Measurements from ENCODE around the gene LYPD3.
A peak's percentile ranks its signal among the peaks of the same experiment; 100 is the strongest.

The LYPD3 gene

DNA sequence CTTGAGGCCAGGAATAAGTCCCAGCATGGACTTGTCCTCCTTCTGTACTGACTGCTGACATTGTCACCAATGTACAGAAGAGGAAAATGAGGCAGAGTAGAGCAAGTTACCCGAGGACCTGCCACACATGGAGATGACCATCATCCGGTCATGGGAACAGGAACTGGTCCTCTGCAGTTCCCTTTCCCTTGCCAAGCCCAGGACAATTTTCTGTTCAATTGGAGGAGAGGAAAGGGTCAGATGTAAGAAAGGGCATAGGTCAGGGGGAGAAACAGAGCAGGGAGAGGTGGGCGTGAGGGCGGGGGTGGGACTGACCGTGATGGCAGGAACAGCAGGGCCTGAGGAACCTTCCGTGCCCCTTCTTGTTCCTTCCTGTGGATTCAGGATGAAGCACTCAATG is 20.5 kb upstream of the LYPD3 start:
- DNase-seq (ENCODE audit: low spot score) = no peak

DNA sequence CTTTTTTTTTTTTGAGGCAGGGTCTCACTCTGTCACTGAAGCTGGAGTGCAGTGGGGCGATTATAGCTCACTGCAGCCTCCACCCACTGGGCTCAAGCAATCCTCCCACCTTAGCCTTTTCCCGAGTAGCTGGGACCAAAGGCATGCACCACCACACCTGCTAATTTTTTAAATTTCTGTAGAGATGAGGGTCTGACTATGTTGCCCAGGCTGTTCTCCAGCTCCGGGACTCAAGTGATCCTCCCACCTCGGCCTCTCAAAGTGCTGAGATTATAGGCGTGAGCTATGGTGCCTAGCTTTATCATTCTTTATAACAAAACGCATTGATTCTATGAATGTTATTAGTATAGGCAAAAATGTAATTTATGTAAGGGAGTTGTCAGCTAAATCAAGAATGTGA is 17.9 kb upstream of the LYPD3 start:
- DNase-seq (ENCODE audit: low spot score) = no peak

DNA sequence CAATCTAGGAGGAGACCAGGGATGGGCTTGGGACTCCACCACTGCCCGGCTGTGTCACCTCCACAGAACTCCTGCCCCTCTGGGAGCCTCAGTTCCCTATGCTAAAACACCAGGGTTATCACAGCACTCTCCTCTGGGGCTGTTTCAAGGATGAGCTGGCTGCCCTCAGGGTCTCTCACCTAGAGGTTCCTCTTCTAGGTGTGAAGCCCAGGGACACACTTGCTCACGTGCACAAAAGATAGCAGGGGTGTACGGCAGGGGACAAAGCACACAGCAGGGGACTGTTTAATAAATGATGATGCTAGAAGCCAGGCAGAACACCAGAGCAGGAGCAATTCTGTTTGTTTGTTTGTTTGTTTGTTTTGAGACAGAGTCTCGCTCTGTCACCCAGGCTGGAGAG is 16.8 kb upstream of the LYPD3 start:
- DNase-seq (ENCODE audit: low spot score) = no peak

DNA sequence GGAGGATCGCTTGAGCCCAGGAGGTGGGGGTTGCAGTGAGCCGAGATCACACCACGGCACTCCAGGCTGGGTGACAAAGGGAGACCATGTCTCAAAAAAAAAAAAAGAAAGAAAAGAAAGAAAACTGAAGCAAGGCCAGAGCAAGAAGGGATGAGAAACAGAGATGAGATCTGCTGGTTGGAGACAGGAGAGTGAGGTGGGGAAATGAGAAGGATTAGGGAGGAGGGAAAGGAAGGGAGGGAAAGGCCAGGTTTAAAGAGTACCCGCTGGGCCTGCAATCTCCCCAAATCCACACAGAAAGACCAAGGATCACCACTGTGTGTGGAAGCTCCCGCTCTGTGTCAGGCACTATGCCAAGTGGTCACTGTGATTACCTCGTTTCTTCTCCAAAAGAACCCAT is 16.3 kb upstream of the LYPD3 start:
- DNase-seq (ENCODE audit: low spot score) = no peak

- DNase-seq (ENCODE audit: low spot score) = no peak
Measured at GRCh38 chr19:43480574-43480973, 15.2 kb upstream of the LYPD3 start.

- no peak for DNase-seq (ENCODE audit: low spot score)
Measured at GRCh38 chr19:43479961-43480561, 14.7 kb upstream of the LYPD3 start.

DNA sequence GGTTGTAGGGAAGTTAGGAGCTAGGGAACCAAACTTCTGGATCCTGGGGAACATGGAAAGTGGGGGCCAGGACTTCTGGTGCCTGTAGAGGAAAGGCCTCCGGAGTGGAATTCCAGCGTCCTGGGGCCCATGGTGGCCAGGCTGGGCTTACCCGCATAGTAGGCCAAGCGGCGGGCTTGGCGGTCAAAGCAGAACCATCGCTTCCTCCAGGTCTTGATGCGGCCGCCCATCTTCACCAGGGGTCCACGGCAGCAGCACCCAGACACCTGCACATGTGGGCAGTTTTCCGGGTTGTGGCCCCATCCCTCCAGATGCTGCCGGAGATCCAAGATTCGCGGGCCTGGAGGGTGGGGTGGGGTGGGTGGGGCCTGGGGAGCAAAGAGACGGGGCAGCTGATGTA is 13.8 kb upstream of the LYPD3 start:
- no peak for DNase-seq (ENCODE audit: low spot score)

- DNase-seq (ENCODE audit: low spot score) = no peak
Measured at GRCh38 chr19:43478323-43478722, 12.9 kb upstream of the LYPD3 start.

DNA sequence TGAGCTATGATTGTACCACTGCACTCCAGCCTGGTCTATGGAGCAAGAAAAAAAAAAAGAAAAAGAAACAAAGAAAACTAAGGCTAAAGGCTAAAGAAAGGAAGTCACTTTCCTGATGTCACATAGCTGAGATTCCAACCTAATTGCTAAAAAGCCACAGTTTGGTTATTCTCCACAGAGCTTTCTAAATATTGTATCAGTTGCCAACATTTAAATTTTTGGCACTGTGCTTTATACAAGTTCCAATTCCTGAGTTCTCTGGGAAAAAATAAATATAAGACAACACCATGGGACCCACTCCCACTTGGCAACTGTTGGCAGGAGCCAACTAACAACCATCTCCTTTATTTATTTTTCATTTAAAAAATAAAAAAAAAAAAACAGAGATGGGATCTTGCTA is 11.2 kb upstream of the LYPD3 start:
- DNase-seq (ENCODE audit: low spot score) = no peak

DNA sequence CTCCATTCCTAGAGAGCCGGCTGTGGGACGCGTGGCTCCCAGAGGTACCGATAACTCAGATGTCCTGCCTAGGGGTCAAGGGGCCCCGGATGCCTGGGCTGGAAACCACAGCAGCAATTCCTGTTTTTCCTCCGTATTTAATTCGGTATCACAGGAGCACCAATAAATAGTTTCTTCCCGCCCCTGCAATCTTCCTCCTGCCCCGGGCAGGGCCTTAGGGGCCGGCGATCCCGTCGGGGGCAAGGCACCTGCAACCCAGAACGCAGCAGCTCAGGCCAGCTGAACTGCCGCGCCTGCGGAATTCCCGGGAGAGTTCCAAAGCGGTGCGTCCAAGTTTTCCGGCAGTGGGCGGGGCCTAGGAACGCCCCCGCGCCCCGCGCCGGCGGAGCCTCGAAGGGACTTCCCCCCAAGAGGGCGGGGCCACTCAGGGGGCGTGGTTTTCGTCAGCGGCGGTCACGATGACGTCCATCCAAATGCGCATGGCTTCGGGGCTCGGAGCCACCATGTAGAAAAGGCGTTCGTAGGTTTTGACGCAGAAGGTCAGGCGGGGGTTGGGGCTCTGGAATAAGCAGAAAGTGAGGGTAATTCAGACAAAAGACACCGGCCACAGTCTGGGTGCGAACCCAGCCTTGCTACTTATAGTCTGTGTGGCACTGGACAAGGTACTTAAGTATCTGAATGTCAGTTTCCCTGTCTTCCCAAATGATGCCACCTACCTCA is 9.7 kb upstream of the LYPD3 start:
- peak; percentile 88 for DNase-seq (ENCODE audit: low spot score)

DNA sequence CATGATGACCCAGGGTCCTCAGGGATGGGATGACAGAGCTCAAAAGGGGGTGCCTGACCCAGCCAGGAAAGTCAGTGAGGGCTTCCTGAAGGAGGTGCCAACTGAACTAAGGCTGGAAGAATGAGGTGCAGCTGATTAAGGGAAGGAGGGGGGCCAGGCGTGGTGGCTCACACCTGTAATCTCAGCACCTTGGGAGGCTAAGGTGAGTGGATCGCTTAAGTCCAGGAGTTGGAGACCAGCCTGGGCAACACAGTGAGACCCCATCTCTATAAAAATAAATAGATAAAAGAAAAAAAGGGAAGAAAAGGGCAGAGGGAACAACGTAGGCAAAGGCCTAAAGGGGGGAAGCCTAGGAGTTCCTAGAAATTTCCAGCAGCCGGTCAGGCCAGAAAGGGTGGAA is 9.1 kb upstream of the LYPD3 start:
- DNase-seq (ENCODE audit: low spot score) = no peak

DNA sequence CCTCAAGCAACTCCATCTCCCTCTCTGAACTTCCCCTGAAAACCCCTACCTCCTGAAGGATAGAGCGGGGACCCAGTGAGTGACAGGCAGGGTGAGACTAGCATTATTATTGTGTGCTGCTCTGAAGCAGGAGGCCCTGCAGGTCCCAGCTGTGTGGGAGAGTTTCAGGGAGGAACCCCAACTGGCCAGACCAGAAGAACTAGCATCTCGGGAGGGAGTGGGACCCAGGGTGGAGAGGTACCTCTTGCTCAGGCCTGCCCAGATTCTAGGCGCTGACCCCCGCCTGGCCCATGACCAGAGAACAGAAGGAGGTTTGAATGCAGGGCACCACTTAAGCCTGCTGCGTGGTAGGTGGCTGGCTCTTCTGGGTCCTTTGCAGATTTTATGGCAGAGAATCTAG is 5.7 kb upstream of the LYPD3 start:
- no peak for DNase-seq (ENCODE audit: low spot score)

DNA sequence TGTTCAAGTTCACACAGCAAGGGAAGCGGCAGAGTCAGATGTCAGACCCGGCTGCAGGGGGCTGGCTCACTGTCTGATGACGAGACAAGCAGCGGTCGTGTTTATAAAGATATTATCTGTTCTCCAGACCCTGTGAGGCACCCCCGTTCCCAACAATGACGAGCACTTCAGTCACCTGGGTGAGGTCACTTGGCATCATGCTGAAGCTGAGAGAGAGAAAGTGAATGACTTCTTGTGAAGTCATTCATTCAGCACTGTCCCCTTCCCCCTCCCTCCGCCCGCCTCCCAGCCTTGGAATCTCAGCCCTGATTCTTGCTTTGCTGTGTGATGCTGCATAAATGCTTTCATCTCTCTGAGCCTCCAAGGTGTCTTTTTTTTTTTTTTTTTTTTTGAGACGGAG is 4.9 kb upstream of the LYPD3 start:
- no peak for DNase-seq (ENCODE audit: low spot score)

DNA sequence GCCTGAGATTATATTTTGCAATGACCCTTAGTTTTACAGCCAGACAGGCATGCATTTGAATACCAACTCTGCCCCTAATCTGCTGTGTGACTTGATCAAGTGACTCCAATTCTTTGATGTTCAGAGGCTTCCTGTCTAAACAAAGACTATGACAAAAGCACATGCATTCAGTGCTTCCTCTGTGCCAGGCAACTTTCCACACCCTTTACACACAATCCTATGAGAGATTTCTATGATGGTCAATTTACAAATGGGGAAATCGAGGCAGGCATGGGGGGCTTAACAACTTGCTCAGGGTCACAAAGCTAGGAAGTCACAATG is 3.7 kb upstream of the LYPD3 start:
- DNase-seq (ENCODE audit: low spot score) = no peak

- no peak for DNase-seq (ENCODE audit: low spot score)
Measured at GRCh38 chr19:43468354-43469159, 3.1 kb upstream of the LYPD3 start.

DNA sequence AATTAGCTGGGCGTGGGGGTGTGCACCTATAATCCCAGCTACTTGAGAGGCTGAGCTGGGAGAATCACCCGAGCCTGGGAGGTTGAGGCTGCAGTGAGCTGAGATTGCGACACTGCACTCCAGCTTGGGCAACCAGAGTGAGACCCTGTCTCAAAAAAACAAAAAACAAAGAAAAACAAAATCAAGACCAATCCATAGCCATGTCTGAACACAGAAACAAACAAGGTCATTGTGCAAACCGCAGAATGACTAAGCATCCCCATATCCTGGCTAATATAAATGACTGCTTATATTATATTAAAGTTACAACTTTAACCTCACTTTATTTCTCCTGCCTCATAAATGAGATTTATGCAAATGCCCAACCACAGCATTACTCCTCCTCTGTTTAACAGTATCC is 2.3 kb upstream of the LYPD3 start:
- no peak for DNase-seq (ENCODE audit: low spot score)

GRCh38 chr19:43467276-43467675 is 1.9 kb upstream of the LYPD3 start:
- DNase-seq (ENCODE audit: low spot score) = no peak

- DNase-seq (ENCODE audit: low spot score) = no peak
Measured at GRCh38 chr19:43466793-43467192, 1.4 kb upstream of the LYPD3 start.

DNA sequence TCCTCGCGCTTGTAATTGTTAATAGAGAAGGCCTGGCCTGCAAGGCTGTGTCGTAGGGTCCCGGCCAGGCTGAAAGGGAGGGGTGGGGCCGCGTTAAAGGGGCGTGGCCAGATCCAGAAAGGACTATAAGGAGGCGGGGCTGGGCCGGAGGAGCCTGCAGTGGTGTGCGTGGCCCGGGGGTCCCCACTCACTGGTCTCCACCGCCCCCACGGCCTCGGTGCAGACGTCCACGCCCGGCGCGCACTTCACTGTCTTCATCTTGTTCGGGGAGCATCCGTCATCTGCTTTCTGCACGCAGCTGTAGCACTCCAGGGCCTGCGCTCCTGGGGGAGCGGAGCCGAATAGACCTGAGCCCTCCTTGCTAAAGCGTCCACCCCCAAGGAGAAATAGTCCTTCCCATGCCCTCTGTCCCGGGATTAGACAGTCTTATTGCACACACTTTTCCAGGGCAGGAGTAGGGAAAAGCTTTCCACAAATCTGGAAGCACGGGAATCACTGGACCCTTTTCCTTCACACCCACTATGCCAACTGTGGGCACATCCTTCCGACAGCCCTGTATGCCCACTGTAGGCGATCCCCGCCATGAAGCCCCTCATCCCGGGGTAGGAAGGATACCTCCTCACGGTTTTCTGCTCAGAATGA is 1.2 kb downstream of the LYPD3 start:
- DNase-seq (ENCODE audit: low spot score) = no peak

- DNase-seq (ENCODE audit: low spot score) = peak; percentile 87
Measured at GRCh38 chr19:43463381-43464133, 1.9 kb downstream of the LYPD3 start.

DNA sequence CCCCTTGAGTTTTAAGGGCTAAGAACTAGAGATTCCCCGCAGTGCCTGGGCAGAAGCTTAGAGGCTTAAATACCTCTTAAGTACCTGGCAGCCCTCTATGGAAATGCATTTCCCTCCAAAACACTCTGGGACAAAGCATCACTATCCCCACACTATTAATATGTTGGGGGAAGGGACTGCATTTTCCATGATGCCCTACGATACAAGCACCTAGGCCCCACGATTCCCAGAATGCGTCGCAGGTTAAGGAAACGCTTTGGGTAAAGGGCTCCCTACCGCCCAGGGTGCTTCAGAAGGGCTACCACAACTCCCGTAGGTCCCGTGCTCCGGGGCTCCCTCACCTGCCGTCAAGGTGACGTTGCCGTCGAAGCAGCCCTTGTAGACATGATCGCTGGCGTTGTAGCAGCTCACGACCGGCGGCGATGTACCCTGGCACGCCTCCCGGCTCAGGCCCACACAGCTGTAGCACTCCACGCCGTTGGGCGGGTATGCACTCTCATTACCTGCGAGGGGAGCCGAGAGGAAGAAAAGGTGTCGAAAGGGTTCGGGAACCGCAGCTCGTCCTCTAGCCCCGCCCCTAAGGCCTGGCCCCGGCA is 2.5 kb downstream of the LYPD3 start:
- DNase-seq (ENCODE audit: low spot score) = no peak

DNA sequence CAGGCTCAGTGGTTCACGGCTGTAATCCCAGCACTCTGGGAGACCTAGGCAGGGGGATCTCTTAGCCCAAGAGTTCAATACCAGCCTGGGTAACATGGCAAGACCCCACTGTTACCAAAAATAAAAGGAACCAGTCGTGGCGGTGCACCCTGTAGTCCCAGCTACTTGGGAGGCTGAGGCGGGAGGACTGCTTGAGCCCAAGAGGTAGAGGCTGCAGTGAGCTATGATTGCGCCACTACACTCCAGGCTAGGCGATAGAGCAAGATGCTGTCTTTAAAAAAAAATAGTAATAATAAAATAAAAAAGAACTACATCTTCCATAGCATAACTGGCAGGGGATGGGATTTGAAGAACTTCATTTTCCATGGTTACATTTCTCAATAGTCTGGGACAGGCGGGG is 3.0 kb downstream of the LYPD3 start:
- DNase-seq (ENCODE audit: low spot score) = no peak

Data from putamen (tissue), 1 donor.